Measurements from ENCODE around the gene GRAMD4. TPM values are rescaled to one million over a fixed set of nuclear protein-coding genes. Genes with fewer than 3 reads are reported as not detected.
"Not testable (repeated sequence)": the region's sequence is repeated elsewhere in the genome, so short reads cannot be mapped to it uniquely, and the experiment has no call there.

The GRAMD4 gene
- total RNA-seq, 2 experiments from 2014 or later, result 41.2 to 42.1 TPM

DNA sequence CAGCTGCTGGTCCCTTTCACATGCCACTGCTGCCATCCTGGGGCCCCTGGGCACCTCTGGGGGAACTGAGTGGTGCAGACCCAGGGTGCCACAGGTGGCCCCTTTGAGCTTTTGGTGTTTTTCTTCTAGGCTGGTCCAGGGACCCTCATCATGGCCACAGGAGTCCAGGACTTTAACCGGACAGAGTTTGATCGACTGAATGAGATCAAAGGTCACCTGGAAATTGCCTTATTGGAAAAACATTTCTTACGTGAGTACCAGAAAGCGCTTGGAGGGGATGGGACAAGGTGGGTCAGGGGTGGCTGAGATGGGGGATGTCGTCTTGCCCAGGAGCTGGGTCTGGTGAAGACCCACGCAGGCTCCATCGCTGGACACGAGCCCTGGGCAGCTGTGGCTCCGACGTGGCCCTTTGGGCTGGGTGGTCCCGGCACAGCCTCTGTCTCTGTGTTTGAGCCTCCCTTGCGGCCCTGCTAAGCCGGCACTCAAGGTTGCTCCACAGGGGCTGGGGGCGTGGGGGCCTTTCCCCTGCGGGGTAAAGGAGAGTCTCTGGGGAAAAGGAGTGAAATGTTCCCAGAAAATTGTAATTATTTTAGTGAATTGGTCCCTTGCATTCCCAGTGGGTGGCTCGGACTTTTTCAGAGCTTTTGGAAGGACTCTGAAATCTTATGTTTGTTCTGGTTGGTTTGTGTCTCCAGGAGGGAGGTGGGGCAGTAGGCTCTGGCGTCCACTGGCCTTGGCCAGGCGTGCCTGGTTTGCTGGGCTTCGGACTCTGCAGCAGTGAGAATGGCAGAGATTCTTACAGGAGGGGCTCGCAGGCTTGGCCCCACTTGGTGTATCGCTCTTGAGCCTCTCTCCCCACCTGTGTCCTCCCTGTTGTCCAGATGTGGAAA lies 17.8 kb downstream of the GRAMD4 start:
- H3K4me3 Mint-ChIP-seq, result no peak overlapping the region
- no peaks in the 10 kb centered on the region for H3K4me1 Mint-ChIP-seq (ENCODE audit: low read depth)
- no peaks in the 10 kb centered on the region for H3K9me3 Mint-ChIP-seq (ENCODE audit: insufficient read depth)
- H3K27me3 Mint-ChIP-seq (ENCODE audit: low read depth), result no peaks in the 10 kb centered on the region
- no peaks in the 10 kb centered on the region for H3K36me3 Mint-ChIP-seq (ENCODE audit: low read depth)
- POLR2A ChIA-PET, result interaction anchor here (0.6 kb wide), 1 partner anchor 86 kb away, joined by 3 read pairs; no protein-coding TSS in a partner anchor
- no peak for DNase-seq
- ATAC-seq, result no peak
- CTCF ChIA-PET, result no interaction called here
- H3K27ac Mint-ChIP-seq, result no peak overlapping the region

DNA sequence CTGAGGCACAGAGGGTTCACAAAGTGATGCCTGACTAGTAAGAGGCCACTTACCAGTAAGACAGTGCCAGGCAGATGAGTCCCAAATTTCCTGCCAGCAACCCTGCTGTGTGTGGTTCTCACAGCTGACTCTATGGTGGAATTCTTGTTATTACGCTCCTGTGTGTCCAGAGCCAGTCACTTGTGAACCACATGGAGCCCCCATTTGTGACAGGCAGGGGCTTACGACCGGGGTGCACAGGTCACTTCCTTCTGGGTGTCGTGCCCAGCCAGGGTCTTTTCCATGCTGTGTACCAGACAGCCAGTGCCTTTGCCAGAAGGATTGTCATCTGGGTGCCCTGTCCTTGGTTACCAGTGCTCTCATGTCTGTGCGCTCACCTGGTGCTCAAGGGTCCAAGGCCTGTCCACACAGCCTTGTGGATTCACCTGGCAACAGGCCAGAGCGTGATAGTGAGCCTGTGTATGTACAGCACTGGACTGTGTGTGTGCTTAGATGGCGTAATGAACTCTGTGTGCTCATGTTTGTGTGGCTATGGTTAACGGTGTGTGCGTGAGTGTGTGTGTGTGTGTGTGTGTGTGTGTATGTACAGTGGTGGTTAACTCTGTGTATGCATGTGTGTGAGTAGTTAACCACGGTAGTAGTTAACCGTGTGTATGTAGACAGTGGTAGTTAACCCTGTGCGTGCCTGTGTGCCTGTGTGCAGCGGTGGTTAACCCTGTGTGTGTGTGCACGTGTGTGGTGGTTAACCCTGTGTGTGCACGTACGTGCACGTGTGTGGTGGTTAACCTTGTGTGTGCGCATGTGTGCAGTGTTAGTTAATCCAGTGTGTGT lies 18.6 kb downstream of the GRAMD4 start:
- ChIA-PET CTCF (no interaction called here), POLR2A (no interaction called here)
- no peak overlapping the region for H3K4me3 Mint-ChIP-seq
- H3K9me3 Mint-ChIP-seq (ENCODE audit: insufficient read depth), result no peaks in the 10 kb centered on the region
- DNase-seq (no peak), ATAC-seq (no peak)
- H3K36me3 Mint-ChIP-seq (ENCODE audit: low read depth), result no peaks in the 10 kb centered on the region
- H3K27me3 Mint-ChIP-seq (ENCODE audit: low read depth), result no peaks in the 10 kb centered on the region
- no peaks in the 10 kb centered on the region for H3K4me1 Mint-ChIP-seq (ENCODE audit: low read depth)
- H3K27ac Mint-ChIP-seq, result no peak overlapping the region

DNA sequence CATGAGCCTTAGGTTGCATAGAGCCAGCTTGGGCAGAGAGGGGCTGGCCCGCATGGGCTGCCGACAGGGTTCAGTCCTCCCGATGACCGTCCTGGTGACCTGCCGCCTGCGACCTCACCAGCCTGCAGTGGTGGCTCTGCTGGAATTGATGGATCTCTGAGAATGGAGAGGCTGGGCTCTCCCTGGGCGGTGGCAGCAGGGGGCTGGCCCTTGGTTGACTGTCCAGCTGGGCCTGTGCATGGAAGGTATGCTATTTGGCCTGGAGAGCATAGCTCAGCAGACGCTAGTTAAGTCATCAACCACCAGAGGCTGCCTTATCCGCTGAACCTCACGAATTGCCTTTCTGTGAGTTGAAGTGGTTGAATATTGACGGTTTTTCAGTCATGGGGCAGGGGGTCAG lies 19.7 kb downstream of the GRAMD4 start:
- H3K9me3 Mint-ChIP-seq (ENCODE audit: insufficient read depth), result no peaks in the 10 kb centered on the region
- H3K27me3 Mint-ChIP-seq (ENCODE audit: low read depth), result no peaks in the 10 kb centered on the region
- ChIA-PET POLR2A (no interaction called here), CTCF (interaction anchor here (1.0 kb wide), 1 partner anchor 76 kb away, joined by 3 read pairs; no protein-coding TSS in a partner anchor)
- ATAC-seq, result no peak
- no peaks in the 10 kb centered on the region for H3K36me3 Mint-ChIP-seq (ENCODE audit: low read depth)
- no peaks in the 10 kb centered on the region for H3K4me1 Mint-ChIP-seq (ENCODE audit: low read depth)
- H3K4me3 Mint-ChIP-seq, result no peak overlapping the region
- H3K27ac Mint-ChIP-seq, result no peak overlapping the region
- no peak for DNase-seq

DNA sequence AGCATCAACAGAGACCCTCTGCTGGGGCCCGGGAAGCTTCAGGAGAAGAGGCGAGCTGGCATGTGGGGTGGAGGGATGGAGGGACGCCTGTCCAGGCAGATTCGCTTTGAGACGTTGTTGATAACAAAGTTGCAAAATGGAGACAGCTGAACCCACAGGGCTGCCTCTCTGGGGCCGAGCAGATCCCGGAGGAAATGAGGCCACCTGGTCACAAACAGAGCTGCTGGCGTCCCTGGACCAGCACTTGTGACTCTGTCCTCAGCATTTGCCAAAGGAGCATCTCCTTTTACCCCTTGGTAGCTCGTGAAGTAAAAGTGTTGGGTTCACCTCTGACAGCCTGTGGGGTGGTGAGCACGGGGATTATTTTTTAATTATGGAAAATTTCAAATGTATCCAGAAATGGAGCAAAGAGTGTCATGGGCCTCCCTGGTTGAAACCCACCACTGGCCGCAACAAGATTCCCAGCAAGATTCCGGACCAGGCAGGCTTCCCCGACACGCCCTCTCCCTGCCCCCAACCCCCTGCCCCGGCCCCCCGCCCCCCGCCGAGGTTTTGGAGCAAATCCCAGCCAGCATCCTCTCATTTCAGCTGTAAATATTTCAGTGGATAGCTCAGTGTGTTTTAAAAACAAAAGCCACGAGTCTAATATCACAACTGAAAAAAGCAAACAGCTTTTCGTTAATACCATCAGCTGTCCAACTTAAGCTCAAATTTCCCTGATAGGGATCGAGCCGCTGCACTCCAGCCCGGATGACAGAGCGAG lies 20.3 kb downstream of the GRAMD4 start:
- DNase-seq (no peak), ATAC-seq (no peak)
- Mint-ChIP-seq H3K4me3 (no peak overlapping the region), H3K36me3 (ENCODE audit: low read depth) (no peaks in the 10 kb centered on the region), H3K27me3 (ENCODE audit: low read depth) (no peaks in the 10 kb centered on the region), H3K4me1 (ENCODE audit: low read depth) (no peaks in the 10 kb centered on the region), H3K9me3 (ENCODE audit: insufficient read depth) (no peaks in the 10 kb centered on the region), H3K27ac (no peak overlapping the region)
- ChIA-PET POLR2A (no interaction called here), CTCF (interaction anchor here (0.6 to 1.0 kb wide), 2 partner anchors 15 to 77 kb away, joined by 3 read pairs; no protein-coding TSS in a partner anchor)

DNA sequence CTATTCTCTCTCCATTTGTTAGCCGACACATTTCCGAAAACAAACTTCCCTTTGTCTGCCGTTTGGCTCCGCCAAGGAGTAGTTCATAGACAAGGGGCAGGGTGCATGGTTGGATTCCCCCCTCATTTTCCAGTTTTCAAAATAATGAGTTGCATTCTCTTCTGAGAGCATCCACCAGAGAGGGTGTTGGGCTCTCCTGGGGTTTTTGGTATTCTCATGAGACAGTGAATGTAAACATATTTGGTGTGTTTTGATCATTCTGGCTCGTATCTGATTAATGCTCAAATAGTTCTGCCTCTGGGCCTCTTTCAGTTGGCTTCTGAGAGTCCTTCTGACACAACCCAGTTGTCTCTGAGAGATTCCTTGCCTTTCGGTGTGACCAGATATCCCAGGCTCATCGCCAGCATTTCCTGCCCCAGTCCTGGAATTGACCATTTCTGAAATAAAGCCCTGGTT lies 21.7 kb downstream of the GRAMD4 start:
- no peak overlapping the region for H3K27ac Mint-ChIP-seq

DNA sequence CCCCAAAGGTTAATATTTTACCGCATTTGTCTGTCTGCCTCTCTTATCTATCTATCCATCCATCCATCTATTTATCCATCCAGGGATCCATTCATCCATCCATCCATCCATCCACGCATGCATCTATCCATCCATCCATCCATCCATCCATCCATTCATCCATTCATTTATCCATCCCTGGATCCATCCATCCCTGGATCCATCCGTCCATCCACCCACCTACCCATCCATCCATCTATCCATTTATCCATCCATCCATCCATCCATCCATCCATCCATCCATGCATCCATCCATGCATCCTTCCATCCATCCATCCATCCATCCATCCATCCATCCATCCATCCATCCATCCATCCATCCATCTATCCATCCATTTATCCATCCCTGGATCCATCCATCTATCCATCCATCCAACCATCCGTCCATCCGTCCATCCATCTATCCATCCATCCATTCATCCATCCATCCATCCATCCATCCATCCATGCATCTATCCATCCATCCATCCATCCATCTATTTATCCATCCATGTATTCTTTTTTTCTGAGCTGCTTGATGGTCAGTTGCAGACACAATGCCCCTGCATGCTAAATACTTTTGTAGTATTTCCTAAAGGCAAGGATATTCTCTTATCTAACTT lies 22.8 kb downstream of the GRAMD4 start:
- H3K27me3 Mint-ChIP-seq (ENCODE audit: low read depth); POLR2A ChIA-PET; H3K36me3 Mint-ChIP-seq (ENCODE audit: low read depth); H3K27ac Mint-ChIP-seq; CTCF ChIA-PET; H3K9me3 Mint-ChIP-seq (ENCODE audit: insufficient read depth); ATAC-seq; H3K4me3 Mint-ChIP-seq; H3K4me1 Mint-ChIP-seq (ENCODE audit: low read depth); DNase-seq: not testable (repeated sequence)

More for the DNA sequence above, 21.7 kb downstream of the GRAMD4 start:
- DNase-seq (no peak), ATAC-seq (no peak)
- no peak overlapping the region for H3K4me3 Mint-ChIP-seq
- H3K9me3 Mint-ChIP-seq (ENCODE audit: insufficient read depth), result no peaks in the 10 kb centered on the region
- H3K27me3 Mint-ChIP-seq (ENCODE audit: low read depth), result no peaks in the 10 kb centered on the region
- ChIA-PET POLR2A (no interaction called here), CTCF (no interaction called here)
- H3K36me3 Mint-ChIP-seq (ENCODE audit: low read depth), result no peaks in the 10 kb centered on the region
- no peaks in the 10 kb centered on the region for H3K4me1 Mint-ChIP-seq (ENCODE audit: low read depth)

DNA sequence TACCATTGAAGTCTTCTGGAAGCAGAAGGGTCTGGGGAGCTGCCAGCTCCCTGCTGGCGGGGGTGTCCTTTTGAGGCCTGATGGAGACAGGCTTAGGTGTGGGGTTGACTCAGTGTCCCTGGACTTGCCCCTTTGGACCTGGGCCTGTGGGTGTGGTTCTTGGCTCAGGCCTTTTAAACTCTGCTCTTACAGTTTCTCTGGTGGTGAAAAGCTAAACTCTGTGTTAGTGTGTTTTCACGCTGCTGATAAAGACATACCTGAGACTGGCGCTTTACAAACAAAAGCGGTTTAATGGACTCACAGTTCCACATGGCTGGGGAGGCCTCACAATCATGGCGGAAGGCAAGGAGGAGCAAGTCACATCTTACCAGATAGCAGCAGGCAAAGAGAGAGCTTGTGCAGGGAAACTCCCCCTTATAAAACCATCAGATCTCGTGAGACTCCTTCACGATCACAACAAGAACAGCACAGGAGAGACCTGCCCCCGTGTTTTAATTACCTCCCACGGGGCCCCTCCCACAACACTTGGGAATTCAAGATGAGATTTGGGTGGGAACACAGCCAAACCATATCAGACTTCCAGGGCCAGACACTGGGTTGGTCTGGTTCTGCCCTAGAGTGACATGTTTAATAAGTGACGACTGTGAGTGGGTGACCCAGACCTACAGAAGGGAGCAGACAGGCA lies 26.5 kb downstream of the GRAMD4 start:
- Mint-ChIP-seq H3K9me3 (ENCODE audit: insufficient read depth) (no peaks in the 10 kb centered on the region), H3K27me3 (ENCODE audit: low read depth) (no peaks in the 10 kb centered on the region), H3K4me1 (ENCODE audit: low read depth) (peaks cover 9% of the 10 kb centered on the region), H3K36me3 (ENCODE audit: low read depth) (no peaks in the 10 kb centered on the region), H3K27ac (no peak overlapping the region), H3K4me3 (no peak overlapping the region)
- CTCF ChIA-PET, result interaction anchor here (1.4 kb wide), 1 partner anchor 83 kb away, joined by 3 read pairs; no protein-coding TSS in a partner anchor
- POLR2A ChIA-PET, result no interaction called here
- ATAC-seq (no peak), DNase-seq (no peak)

DNA sequence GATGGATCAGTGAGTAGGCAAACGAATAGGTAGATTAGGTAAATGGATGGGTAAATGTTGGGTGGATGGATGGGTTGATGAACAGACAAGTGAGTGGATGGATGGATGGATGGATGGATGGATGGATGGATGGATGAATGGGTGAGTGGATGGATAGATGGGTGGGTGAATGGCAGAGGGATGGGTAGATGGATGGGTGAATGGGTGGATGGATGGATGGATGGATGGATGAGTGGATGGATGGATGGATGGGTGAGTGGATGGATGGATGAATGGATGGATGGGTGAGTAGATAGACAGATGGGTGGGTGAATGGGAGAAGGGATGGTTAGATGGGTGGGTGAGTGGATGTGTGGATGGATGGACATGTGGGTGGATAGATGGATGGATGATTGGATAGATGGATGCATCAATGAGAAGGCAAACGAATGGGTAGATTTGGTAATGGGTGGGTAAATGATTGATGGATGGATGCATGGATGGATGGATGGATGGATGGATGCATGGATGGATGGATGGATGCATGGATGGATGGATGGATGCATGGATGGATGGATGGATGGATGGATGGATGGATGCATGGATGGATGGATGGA lies 28.1 kb downstream of the GRAMD4 start:
- H3K4me3 Mint-ChIP-seq, result not testable (repeated sequence)

DNA sequence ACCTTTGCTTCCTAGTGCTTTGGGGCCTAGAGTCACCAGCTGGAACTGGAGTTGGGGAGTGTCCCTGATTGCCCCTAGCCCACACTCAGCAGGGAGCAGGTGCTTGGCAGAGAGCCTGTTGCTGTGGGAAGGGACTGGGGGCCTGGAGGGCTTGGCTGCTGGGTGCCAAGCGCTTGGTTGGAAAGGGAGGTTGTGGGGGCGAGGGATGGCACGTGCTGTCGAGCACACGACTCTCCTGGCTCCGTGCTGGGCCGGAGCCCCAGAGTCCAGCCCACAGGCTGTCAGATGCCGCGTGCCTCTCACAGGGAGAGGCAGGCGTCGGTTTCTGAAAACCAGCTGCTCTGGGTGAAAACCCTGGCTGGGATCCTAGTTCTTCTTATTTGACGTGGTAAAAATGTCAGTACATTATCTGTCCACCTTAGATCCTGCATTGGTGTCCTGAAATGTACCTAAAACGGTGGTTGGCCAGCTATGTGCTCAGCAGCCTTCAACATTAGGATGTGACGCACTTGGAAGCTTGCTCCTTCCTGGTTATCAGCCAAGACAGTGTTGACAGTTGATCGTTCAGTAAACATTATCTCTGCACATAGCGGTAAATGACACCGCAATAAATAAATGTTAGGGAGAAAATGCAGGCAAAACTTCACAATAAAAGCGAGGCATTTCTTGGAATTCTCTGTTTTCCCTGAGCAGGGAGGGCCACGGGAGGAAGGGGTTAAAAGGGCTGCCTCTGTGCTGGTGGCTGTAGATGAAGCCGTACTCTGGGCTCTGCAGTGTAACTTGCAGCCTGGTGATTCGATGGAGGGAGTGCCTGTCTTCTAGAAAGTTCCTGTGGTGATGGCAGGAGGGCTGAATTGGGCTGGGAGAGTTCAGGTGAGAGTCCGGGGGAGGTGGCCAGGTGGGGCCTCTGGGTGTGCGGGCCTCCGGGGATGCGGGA lies 29.2 kb downstream of the GRAMD4 start:
- no peak overlapping the region for H3K27ac Mint-ChIP-seq
- ATAC-seq (no peak), DNase-seq (no peak)
- ChIA-PET CTCF (no interaction called here), POLR2A (no interaction called here)
- H3K9me3 Mint-ChIP-seq (ENCODE audit: insufficient read depth), result no peaks in the 10 kb centered on the region
- peaks cover 27% of the 10 kb centered on the region for H3K4me1 Mint-ChIP-seq (ENCODE audit: low read depth)
- no peak overlapping the region for H3K4me3 Mint-ChIP-seq
- H3K27me3 Mint-ChIP-seq (ENCODE audit: low read depth), result no peaks in the 10 kb centered on the region
- H3K36me3 Mint-ChIP-seq (ENCODE audit: low read depth), result no peaks in the 10 kb centered on the region

More for the DNA sequence above, 28.1 kb downstream of the GRAMD4 start:
- H3K27ac Mint-ChIP-seq; DNase-seq; ATAC-seq; CTCF ChIA-PET; H3K36me3 Mint-ChIP-seq (ENCODE audit: low read depth); H3K27me3 Mint-ChIP-seq (ENCODE audit: low read depth); POLR2A ChIA-PET; H3K9me3 Mint-ChIP-seq (ENCODE audit: insufficient read depth): not testable (repeated sequence)
- H3K4me1 Mint-ChIP-seq (ENCODE audit: low read depth), result peaks cover 20% of the 10 kb centered on the region
